Smooth muscle cell (in vitro differentiated cells): Measurements from ENCODE around the gene CD9. TPM values are rescaled to one million over a fixed set of nuclear protein-coding genes. Genes with fewer than 3 reads are reported as not detected.
A peak's percentile ranks its signal among the peaks of the same experiment; 100 is the strongest.

Source experiments
- DNase-seq: peaks from one replicate; lab custom pipeline; 2025; ENCODE audit not compliant: unreplicated experiment; lab: John Stamatoyannopoulos, UW
- H2AFZ ChIP-seq: fragments of 200-600 bp; sonication (generic); 2 replicates; pipeline ENCODE4 v1.6.0; 2016; ENCODE audit warnings: antibody characterized with exemption, low read depth, mild to moderate bottlenecking
- H3F3A ChIP-seq: fragments of 200-600 bp; sonication (generic); 2 replicates; pipeline ENCODE4 v1.6.0; 2017; ENCODE audit warnings: antibody characterized with exemption, low read depth
- H3K27ac ChIP-seq: fragments of 200-600 bp; sonication (generic); 2 replicates; pipeline ENCODE4 v1.5.1; 2016; ENCODE audit warnings: low read depth, mild to moderate bottlenecking
- H3K27me3 ChIP-seq: fragments of 200-600 bp; sonication (generic); 2 replicates; pipeline ENCODE4 v1.6.1; 2016; ENCODE audit warnings: low read depth, mild to moderate bottlenecking
- H3K36me3 ChIP-seq: fragments of 200-600 bp; sonication (generic); 2 replicates; pipeline ENCODE4 v1.5.1; 2016; ENCODE audit warnings: low read depth
- H3K4me1 ChIP-seq: fragments of 200-600 bp; sonication (generic); 2 replicates; pipeline ENCODE4 v1.5.1; 2016; ENCODE audit warnings: low read depth
- H3K4me2 ChIP-seq: fragments of 200-600 bp; sonication (generic); 2 replicates; pipeline ENCODE4 v1.6.0; 2016; ENCODE audit warnings: mild to moderate bottlenecking
- H3K4me3 ChIP-seq: fragments of 200-600 bp; sonication (generic); 2 replicates; pipeline ENCODE4 v1.5.1; 2016; ENCODE audit warnings: mild to moderate bottlenecking
- H3K79me2 ChIP-seq: fragments of 200-600 bp; sonication (generic); 2 replicates; pipeline ENCODE4 v1.6.0; 2016; ENCODE audit warnings: low read depth, mild to moderate bottlenecking
- H3K9ac ChIP-seq: fragments of 200-600 bp; sonication (generic); 2 replicates; pipeline ENCODE4 v1.6.0; 2016; ENCODE audit warnings: low read depth
- H3K9me3 ChIP-seq: fragments of 200-600 bp; sonication (generic); replicated peaks from 2 replicates; pipeline ENCODE4 v1.5.1; 2016; ENCODE audit warnings: low read depth
- H4K20me1 ChIP-seq: fragments of 200-600 bp; sonication (generic); 2 replicates; pipeline ENCODE4 v1.6.0; 2016; ENCODE audit warnings: low read depth
- CTCF ChIP-seq: fragments of 200-600 bp; sonication (generic); IDR thresholded peaks from 2 replicates; pipeline ENCODE4 v1.5.1; 2017; ENCODE audit warnings: borderline replicate concordance, mild to moderate bottlenecking, antibody characterized with exemption; ENCODE audit not compliant: insufficient read depth, poor library complexity, severe bottlenecking
- WGBS: methylation state at CpG from one replicate; pipeline ENCODE4 v1.1.7; 2016; ENCODE audit warnings: low lambda C conversion rate; 5-methylcytosine and 5-hydroxymethylcytosine counted together
- polyA plus RNA-seq: library from polyadenylated mRNA; unstranded; fragments of >200 nt; fragmentation: Nextera tagmentation; extraction: Ambion mirVana; gene quantifications from 2 replicates; pipeline ENCODE4 v1.2.1, GENCODE V29; 2016
- total RNA-seq: library from RNA; depleted of rRNA; stranded (reverse); fragments of >200 nt; gene quantifications from 2 replicates; pipeline ENCODE4 v1.2.3, GENCODE V29; 2014

The CD9 gene
- total and polyA plus RNA-seq, 2 experiments from 2014 or later: 144 to 207 TPM

GRCh38 chr12:6266971-6267721, 66.9 kb downstream of the CD9 start:
- Histone ChIP-seq H3F3A (no peaks in the 10 kb centered on the region), H4K20me1 (no peaks in the 10 kb centered on the region), H3K79me2 (no peaks in the 10 kb centered on the region), H3K4me3 (no peak overlapping the region), H3K4me2 (no peak overlapping the region), H3K4me1 (no peaks in the 10 kb centered on the region), H3K27ac (peak overlapping the region; percentile 76), H3K9me3 (no peaks in the 10 kb centered on the region), H2AFZ (no peak overlapping the region), H3K36me3 (no peaks in the 10 kb centered on the region), H3K27me3 (no peaks in the 10 kb centered on the region), H3K9ac (peak overlapping the region; percentile 33)
- no peak for TF ChIP-seq CTCF
- no peak for DNase-seq
- 53% methylated on average over 12 of the region's 12 CpGs for WGBS

- no peak overlapping the region for H3K9ac ChIP-seq
- no peaks in the 10 kb centered on the region for H3K9me3 ChIP-seq
- no peak overlapping the region for H3K4me2 ChIP-seq
- no peak overlapping the region for H3K4me3 ChIP-seq
- 93% methylated on average over 10 of the region's 10 CpGs for WGBS
- no peaks in the 10 kb centered on the region for H3K36me3 ChIP-seq
- TF ChIP-seq CTCF: no peak
- no peaks in the 10 kb centered on the region for H3K79me2 ChIP-seq
- no peaks in the 10 kb centered on the region for H3K27me3 ChIP-seq
- H2AFZ ChIP-seq: no peak overlapping the region
- H4K20me1 ChIP-seq: no peaks in the 10 kb centered on the region
- H3K27ac ChIP-seq: no peak overlapping the region
- peaks cover 10% of the 10 kb centered on the region for H3K4me1 ChIP-seq
- no peaks in the 10 kb centered on the region for H3F3A ChIP-seq
- DNase-seq: no peak
These were observed 68.4 kb downstream of the CD9 start for GRCh38 chr12:6268484-6269157.

GRCh38 chr12:6269986-6270385, 69.8 kb downstream of the CD9 start:
- TF ChIP-seq CTCF: no peak
- H3K79me2 ChIP-seq: no peaks in the 10 kb centered on the region
- H3K4me3 ChIP-seq: no peak overlapping the region
- WGBS: 97% methylated on average over 16 of the region's 16 CpGs
- H3K9me3 ChIP-seq: no peaks in the 10 kb centered on the region
- H3K4me1 ChIP-seq: peaks cover 17% of the 10 kb centered on the region
- no peak overlapping the region for H2AFZ ChIP-seq
- H4K20me1 ChIP-seq: no peaks in the 10 kb centered on the region
- no peak overlapping the region for H3K9ac ChIP-seq
- no peak for DNase-seq
- H3K4me2 ChIP-seq: no peak overlapping the region
- H3K36me3 ChIP-seq: no peaks in the 10 kb centered on the region
- no peaks in the 10 kb centered on the region for H3F3A ChIP-seq
- no peak overlapping the region for H3K27ac ChIP-seq
- no peaks in the 10 kb centered on the region for H3K27me3 ChIP-seq

- Histone ChIP-seq H3K79me2 (no peaks in the 10 kb centered on the region), H3F3A (no peaks in the 10 kb centered on the region), H3K27me3 (no peaks in the 10 kb centered on the region), H4K20me1 (no peaks in the 10 kb centered on the region), H3K4me2 (no peak overlapping the region), H2AFZ (no peak overlapping the region), H3K9me3 (no peaks in the 10 kb centered on the region), H3K4me3 (no peak overlapping the region), H3K27ac (no peak overlapping the region), H3K9ac (no peak overlapping the region), H3K36me3 (no peaks in the 10 kb centered on the region), H3K4me1 (peaks cover 18% of the 10 kb centered on the region)
- WGBS: 95% methylated on average over 8 of the region's 8 CpGs
- TF ChIP-seq CTCF: no peak
- no peak for DNase-seq
These were observed 71.1 kb downstream of the CD9 start for GRCh38 chr12:6271281-6271680.
